ENCODE measurements around the gene LRCH4.
"Not testable (repeated sequence)": the region's sequence is repeated elsewhere in the genome, so short reads cannot be mapped to it uniquely, and the experiment has no call there.

LRCH4 gene

GRCh38 chr7:100552532-100552931, 33.4 kb downstream of the LRCH4 start:
- no peak overlapping the region for H3K4me3 ChIP-seq (ENCODE audit: low read length)
- H3K36me3 ChIP-seq (ENCODE audit: control insufficient read depth, low read length), result peaks cover 22% of the 10 kb centered on the region
- no peak overlapping the region for H3K27ac ChIP-seq (ENCODE audit: low read depth, low read length)
- TF ChIP-seq CTCF (IDR thresholded peaks at IDR 0.05; ENCODE audit: low read depth, low read length, poor library complexity, severe bottlenecking) (no peak), EZH2phosphoT487 (IDR thresholded peaks at IDR 0.05; ENCODE audit: borderline replicate concordance, low read length) (no peak)
- H3K4me1 ChIP-seq (ENCODE audit: control insufficient read depth, low read length), result peaks cover 32% of the 10 kb centered on the region
- peaks cover 4% of the 10 kb centered on the region; the same call in 1 of the 2 replicates for H3K79me2 ChIP-seq (ENCODE audit: control insufficient read depth, low read length)
- no peaks in the 10 kb centered on the region for H3K9me2 ChIP-seq (replicated peaks; ENCODE audit: control insufficient read depth, low read length)
- no peaks in the 10 kb centered on the region for H4K20me1 ChIP-seq (ENCODE audit: control insufficient read depth, insufficient read depth, low read depth, low read length)
- no peaks in the 10 kb centered on the region for H3K27me3 ChIP-seq (ENCODE audit: control insufficient read depth, low read length)
- no peaks in the 10 kb centered on the region for H3K9me3 ChIP-seq (ENCODE audit: control insufficient read depth, insufficient read depth, low read length)
- H3F3A ChIP-seq (ENCODE audit: control insufficient read depth, insufficient read depth), result peaks cover 7% of the 10 kb centered on the region; the same call in 1 of the 2 replicates
- no peak overlapping the region for H3K4me2 ChIP-seq (ENCODE audit: low read length)

DNA sequence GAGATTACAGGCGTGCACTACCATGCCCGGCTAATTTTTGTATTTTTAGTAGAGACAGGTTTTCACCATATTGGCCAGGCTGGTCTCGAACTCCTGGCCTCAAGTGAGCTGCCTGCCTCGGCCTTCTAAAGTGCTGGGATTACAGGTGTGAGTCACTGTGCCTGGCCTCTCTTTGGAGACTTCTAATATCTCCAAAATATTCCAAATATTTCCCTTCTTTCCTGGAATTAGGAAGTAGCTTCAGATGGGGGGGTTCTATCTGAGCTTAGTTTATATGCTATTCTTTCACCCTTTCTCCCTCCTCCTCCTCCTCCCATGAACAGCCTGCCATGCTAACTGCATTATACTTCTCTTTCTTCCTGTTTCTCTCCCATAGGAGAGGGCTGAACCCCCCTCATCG, 37.5 kb downstream of the LRCH4 start:
- H3K9me2 ChIP-seq (replicated peaks; ENCODE audit: control insufficient read depth, low read length); H3K27me3 ChIP-seq (ENCODE audit: control insufficient read depth, low read length); H3K4me3 ChIP-seq (ENCODE audit: low read length); H3K9me3 ChIP-seq (ENCODE audit: control insufficient read depth, insufficient read depth, low read length); H4K20me1 ChIP-seq (ENCODE audit: control insufficient read depth, insufficient read depth, low read depth, low read length); H3K27ac ChIP-seq (ENCODE audit: low read depth, low read length): not testable (repeated sequence)
- peaks cover 73% of the 10 kb centered on the region for H3K4me1 ChIP-seq (ENCODE audit: control insufficient read depth, low read length)
- H3K36me3 ChIP-seq (ENCODE audit: control insufficient read depth, low read length), result peaks cover 19% of the 10 kb centered on the region
- peaks cover 38% of the 10 kb centered on the region for H3K79me2 ChIP-seq (ENCODE audit: control insufficient read depth, low read length)
- H3K4me2 ChIP-seq (ENCODE audit: low read length), result peak overlapping the region; percentile 34; the same call in 1 of the 2 replicates
- peaks cover 19% of the 10 kb centered on the region for H3F3A ChIP-seq (ENCODE audit: control insufficient read depth, insufficient read depth)

- Histone ChIP-seq H3K36me3 (ENCODE audit: control insufficient read depth, low read length) (peaks cover 19% of the 10 kb centered on the region), H3F3A (ENCODE audit: control insufficient read depth, insufficient read depth) (peaks cover 19% of the 10 kb centered on the region), H3K4me1 (ENCODE audit: control insufficient read depth, low read length) (peaks cover 77% of the 10 kb centered on the region), H3K9me2 (replicated peaks; ENCODE audit: control insufficient read depth, low read length) (no peaks in the 10 kb centered on the region), H3K4me2 (ENCODE audit: low read length) (peak overlapping the region; percentile 34), H3K27me3 (ENCODE audit: control insufficient read depth, low read length) (no peaks in the 10 kb centered on the region), H4K20me1 (ENCODE audit: control insufficient read depth, insufficient read depth, low read depth, low read length) (no peaks in the 10 kb centered on the region), H3K4me3 (ENCODE audit: low read length) (peak overlapping the region; percentile 15), H3K79me2 (ENCODE audit: control insufficient read depth, low read length) (peaks cover 41% of the 10 kb centered on the region), H3K27ac (ENCODE audit: low read depth, low read length) (peak overlapping the region; percentile 28), H3K9me3 (ENCODE audit: control insufficient read depth, insufficient read depth, low read length) (no peaks in the 10 kb centered on the region)
- TF ChIP-seq EZH2phosphoT487 (IDR thresholded peaks at IDR 0.05; ENCODE audit: borderline replicate concordance, low read length), result no peak
- no peak for TF ChIP-seq CTCF (IDR thresholded peaks at IDR 0.05; ENCODE audit: low read depth, low read length, poor library complexity, severe bottlenecking)
Observed at GRCh38 chr7:100547872-100548271, 38.1 kb downstream of the LRCH4 start.

DNA sequence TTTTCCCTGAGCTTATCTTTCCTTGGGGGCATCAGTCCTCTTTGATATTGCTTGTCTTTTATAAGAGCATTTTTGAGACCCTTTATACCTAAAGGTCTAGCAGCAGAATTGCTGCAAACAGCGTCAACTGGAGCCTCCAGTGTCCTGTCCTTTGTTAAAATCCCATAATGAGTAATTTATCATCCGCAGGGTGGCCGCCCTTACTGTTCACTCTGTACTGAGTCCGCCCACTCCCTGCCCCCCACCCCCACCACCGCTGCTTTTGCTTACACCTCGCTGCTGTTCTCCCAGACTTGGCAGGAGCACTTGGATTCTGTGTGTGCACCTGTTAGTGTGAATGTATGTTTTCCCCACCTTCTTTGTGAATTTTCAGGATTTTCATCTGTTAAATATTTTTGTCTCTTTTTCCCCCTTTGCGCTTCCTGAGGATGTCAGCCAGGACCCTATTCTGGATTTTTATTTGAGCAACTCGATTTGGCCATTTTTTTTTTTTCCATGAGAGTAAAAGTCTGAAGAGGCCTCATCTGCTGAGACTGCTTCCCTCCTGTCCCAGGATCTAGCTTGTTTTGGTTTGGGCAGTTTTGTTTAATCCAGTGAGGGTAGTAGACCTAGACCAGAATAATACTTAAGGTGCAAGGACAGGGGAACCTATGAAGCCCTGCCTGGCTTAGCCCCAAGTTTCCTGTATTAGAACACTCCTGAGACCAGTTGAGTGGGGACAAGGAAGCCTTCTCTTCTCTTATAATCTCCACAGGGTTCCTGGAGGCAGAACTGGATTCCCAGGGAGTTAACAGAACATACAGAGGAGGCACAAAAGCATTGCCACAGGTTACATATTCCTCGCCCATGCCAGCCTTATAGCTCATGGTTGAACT, 38.8 kb downstream of the LRCH4 start:
- peaks cover 19% of the 10 kb centered on the region for H3F3A ChIP-seq (ENCODE audit: control insufficient read depth, insufficient read depth)
- H3K36me3 ChIP-seq (ENCODE audit: control insufficient read depth, low read length), result peaks cover 14% of the 10 kb centered on the region
- no peaks in the 10 kb centered on the region for H4K20me1 ChIP-seq (ENCODE audit: control insufficient read depth, insufficient read depth, low read depth, low read length)
- H3K4me1 ChIP-seq (ENCODE audit: control insufficient read depth, low read length), result peaks cover 83% of the 10 kb centered on the region
- H3K79me2 ChIP-seq (ENCODE audit: control insufficient read depth, low read length), result peaks cover 47% of the 10 kb centered on the region
- H3K9me2 ChIP-seq (replicated peaks; ENCODE audit: control insufficient read depth, low read length), result no peaks in the 10 kb centered on the region
- no peaks in the 10 kb centered on the region for H3K9me3 ChIP-seq (ENCODE audit: control insufficient read depth, insufficient read depth, low read length)
- H3K27me3 ChIP-seq (ENCODE audit: control insufficient read depth, low read length), result no peaks in the 10 kb centered on the region
- peak overlapping the region; percentile 28 for H3K27ac ChIP-seq (ENCODE audit: low read depth, low read length)
- TF ChIP-seq CTCF (IDR thresholded peaks at IDR 0.05; ENCODE audit: low read depth, low read length, poor library complexity, severe bottlenecking) (no peak), EZH2phosphoT487 (IDR thresholded peaks at IDR 0.05; ENCODE audit: borderline replicate concordance, low read length) (no peak)
- peak overlapping the region; percentile 34 for H3K4me2 ChIP-seq (ENCODE audit: low read length)
- peak overlapping the region; percentile 15 for H3K4me3 ChIP-seq (ENCODE audit: low read length)
